GM12864 (cell line): ENCODE measurements around the gene CCND2.

Source experiments
- DNase-seq: peaks from one replicate; pipeline ENCODE4 v3.0.0-alpha.2; 2011; ENCODE audit warnings: low read depth
- H3K4me3 ChIP-seq: 2 replicates; pipeline ENCODE4 v1.5.1; 2011; ENCODE audit warnings: mild to moderate bottlenecking, low read depth, low read length, control low read depth
- TF ChIP-seq, protein P1 (sequence below): IDR thresholded peaks from 2 replicates; pipeline ENCODE4 v1.5.1; 2011; ENCODE audit warnings: low read depth, mild to moderate bottlenecking, moderate library complexity, low read length, control low read depth, inconsistent platforms; ENCODE audit errors: missing control alignments

The CCND2 gene

DNA sequence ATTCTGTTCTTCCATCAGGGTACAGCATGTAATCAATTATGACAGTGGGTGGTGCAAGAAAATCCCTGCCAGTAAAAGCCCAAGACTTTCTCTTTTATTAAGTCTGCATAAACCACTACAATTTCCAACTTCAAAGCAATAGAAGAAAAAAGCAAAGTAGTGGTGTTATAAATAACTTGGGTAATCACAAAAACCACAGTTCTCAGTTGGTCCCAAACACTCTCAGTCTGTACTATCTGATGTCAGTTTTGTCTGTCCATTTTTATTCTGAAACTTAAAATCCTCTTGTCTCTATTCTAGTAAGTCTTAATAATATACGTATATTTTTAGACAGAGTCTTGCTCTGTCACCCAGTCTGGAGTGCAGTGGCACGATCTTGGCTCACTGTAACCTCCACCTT lies 38.7 kb downstream of the CCND2 start:
- no peak for DNase-seq
- no peak overlapping the region for H3K4me3 ChIP-seq
- TF ChIP-seq, protein P1, sequence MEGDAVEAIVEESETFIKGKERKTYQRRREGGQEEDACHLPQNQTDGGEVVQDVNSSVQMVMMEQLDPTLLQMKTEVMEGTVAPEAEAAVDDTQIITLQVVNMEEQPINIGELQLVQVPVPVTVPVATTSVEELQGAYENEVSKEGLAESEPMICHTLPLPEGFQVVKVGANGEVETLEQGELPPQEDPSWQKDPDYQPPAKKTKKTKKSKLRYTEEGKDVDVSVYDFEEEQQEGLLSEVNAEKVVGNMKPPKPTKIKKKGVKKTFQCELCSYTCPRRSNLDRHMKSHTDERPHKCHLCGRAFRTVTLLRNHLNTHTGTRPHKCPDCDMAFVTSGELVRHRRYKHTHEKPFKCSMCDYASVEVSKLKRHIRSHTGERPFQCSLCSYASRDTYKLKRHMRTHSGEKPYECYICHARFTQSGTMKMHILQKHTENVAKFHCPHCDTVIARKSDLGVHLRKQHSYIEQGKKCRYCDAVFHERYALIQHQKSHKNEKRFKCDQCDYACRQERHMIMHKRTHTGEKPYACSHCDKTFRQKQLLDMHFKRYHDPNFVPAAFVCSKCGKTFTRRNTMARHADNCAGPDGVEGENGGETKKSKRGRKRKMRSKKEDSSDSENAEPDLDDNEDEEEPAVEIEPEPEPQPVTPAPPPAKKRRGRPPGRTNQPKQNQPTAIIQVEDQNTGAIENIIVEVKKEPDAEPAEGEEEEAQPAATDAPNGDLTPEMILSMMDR = no peak

DNA sequence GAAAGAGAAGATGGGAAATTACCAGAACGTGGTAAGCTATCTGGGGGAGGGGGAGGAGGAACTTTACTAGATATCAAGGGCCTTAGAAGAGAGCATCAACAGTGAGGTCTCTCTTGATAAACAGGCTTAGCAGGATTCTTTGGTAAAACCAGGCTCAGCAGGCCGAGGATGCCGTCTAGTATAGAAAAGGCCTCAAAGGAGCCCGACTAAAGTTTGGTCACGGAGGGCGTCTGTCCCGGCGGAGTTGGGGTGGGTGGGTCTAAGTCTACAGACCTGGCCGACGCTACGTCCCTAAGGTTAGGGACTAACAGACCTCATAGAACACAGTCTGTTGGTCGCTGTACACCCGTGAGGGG lies 46.9 kb downstream of the CCND2 start:
- H3K4me3 ChIP-seq = peak overlapping the region; percentile 97
- no peak for DNase-seq
- TF ChIP-seq, protein P1 = no peak

DNA sequence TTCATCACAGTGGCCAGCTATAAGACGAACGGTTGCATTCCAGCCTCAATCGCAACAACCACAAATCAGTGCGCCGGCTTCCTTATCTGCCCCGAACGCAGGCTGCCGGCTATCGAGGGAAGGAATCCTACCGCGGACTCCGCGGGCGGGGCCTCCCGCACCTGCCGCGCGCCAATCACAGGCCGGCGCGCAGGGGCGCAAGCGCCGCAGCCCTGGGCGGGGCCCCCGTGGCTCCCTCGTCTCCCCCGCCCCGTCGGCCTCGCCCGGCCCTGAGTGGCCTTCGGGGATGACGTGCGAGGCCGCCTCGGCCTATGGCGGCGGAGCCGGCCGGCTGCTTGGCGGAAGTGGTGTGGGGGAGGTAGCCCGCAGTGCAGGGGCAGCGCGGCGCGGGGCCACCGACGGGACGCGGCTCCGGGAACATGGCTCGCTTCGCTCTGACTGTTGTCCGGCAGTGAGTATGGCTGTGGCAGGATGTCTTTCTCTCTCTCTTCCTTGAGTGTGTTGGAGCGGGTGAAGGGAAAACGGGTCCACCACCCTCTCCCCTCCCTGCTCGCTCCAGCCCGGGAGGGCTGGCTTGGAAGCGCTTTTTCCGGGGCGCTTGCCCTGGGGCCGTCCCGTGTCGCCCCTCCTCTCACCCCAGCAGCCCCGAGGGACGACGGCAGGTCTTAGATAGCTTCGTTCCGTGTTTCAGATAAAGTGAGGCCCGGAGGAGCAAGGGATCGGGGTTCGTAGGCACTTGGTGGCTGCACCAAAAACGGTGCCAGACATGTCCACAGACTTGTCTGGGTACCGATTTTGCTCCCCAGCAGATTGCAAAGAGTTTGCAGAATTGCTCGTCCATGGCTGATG lies 47.5 kb downstream of the CCND2 start, which contains the start of gene TIGAR:
TIGAR (plus strand) TSS at position 361 of the 849 bp plus-strand sequence; CDS start at position 420, 59 bp downstream.
- TF ChIP-seq, protein P1 = no peak
- DNase-seq = peak; percentile 76
- H3K4me3 ChIP-seq = peak within 1 kb of the TSS; percentile 97

DNA sequence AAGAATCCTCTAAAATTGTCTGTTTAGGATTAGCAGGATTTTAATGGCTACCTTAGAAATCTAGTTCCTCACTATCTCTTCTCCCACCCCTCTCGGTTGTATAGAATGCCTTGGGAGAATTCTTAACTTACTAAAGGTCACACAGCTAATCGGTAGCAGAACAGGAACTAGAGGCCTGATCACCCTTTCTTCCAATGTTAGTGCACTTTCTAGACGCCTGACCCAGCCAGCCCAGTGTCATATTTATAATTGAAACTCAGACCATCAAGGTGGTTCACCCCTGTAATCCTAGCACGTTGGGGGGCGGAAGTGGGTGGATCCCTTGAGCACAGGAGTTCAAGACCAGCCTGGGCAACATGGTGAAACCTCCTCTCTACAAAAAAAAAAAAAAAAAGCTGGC lies 49.2 kb downstream of the CCND2 start:
- DNase-seq = no peak
- TF ChIP-seq, protein P1 = no peak
- peak overlapping the region; percentile 97; the same call in 1 of the 2 replicates for H3K4me3 ChIP-seq
